Activated CD4-positive, alpha-beta T cell treated with anti-CD3 and anti-CD28 coated beads, Interleukin-2, amount 50 U/mL, for 16 hours (primary cell): ENCODE data around the gene DPP9.
"Not testable (repeated sequence)": the region's sequence is repeated elsewhere in the genome, so short reads cannot be mapped to it uniquely, and the experiment has no call there.

Source experiments
- DNase-seq: peaks from one replicate; pipeline ENCODE4 v3.0.0-alpha.2; 2020

DPP9 gene

DNA sequence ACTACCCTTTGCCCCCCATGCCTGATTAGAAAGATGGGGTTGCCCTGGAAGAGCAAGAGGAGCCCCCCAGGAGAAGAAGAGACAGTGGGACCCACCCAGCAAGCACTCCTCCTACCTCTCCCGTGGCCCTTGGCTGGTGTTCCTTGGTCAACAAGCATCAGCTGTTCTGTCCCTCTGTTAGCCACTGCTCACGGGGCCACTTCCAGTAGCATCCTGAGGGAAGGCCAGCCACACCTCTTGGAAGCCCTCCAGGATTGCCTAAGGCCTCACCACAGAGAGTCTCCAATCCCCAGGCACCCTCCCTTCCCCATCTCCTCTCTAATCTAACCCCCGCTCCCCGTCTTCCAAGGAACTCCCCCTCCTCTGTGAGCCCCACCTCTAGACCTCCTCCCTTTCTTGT, 15.1 kb upstream of the DPP9 start:
- DNase-seq: no peak

DNA sequence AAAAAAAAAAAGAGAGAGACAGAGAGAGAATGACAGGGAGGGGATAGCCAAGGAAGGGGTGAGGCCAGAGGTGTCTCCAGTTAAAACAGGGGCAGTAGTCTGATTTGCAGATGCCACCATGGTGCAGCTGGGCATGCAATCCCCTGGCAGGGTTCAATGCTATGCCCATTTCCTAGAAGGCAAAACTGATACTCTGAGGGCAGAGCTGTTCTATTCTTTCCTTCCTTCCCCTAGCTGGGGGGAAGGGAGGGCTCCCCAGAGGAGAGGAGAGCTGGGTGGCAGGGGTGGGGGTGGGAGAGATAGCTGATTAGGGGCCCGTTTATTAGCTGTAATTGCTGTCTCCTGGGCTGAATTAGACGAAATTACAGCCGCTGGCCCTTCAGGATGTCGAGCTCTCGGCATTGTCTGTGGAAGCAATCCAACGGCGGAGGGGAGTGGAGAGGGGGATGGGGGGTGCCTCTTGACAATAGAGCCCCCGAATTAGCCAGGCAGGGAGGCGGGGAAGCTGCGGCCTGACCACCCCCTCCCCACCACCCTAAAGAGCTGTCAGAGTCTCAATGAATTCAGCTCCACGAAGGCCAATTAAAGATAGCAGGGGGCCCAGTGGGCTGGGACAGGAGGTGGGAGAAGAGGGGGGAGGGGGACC, 14.4 kb upstream of the DPP9 start:
- DNase-seq: no peak

DNA sequence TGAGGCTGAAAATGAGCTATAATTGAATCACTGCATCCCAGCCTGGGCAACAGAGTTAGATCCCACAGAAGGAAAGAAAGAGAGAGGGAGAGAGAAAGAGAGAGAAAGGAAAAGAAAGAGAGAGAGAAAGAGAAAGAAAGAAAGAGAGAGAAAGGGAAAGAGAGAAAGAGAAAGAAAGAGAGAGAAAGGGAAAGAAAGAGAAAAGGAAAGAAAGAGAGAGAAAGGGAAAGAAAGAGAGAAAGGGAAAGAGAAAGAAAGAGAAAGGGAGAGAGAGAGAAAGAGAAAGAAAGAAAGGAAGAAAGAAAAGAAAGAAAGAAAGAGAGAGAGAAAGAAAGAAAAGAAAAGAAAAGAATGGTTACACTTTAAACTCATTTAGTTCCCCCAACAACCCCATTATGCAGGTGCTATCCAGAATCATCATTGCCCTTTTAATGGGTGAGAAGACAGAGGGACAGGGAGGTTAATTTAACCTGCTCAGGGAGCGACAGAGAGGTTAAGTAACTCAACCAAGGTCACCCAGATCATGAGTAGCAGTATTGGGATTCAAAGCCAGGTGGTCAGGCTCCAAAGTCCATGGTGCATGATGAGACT, 10.2 kb upstream of the DPP9 start:
- DNase-seq: no peak

DNA sequence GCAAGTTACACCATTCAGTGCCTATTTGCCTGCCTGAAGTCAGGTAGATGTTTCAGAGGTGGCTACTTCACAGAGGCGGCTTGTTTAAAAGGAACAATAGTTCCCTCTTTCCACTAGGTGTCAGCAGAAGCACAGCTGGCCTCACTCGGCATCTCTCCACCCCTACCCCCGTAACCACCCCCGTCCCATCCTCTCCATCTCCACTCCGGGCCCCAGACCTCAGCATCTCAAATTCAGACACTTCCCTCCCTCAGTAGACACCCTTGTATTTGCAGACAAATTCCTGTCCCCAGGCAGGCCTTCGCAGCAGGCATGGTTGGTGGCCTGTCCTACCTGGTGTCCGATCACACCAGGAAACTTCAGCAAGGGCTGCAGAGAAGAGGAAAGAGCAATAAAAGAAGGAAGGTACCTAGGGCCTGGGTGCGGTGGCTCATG, 9.1 kb upstream of the DPP9 start:
- peak; percentile 74 for DNase-seq

DNA sequence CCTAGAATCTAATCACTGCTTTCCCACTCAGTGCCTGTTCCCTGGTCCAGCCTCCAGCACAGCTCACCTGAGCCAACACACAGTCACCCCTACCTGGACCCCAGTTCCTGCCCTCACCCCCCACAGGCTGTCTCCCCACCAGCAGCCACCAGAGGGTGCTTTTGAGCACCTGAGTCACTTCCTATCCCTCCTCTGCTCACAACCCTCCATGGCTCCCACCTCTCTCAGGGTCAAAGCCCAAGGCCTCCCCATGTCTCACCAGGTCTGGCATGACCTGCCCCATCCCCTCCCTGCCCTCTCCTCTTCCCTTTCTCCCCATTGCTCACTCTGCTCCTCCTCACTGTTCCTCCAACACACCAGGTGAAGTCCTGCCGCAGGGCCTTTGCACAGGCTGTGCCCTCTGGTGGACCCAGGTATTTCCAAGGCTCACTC, 7.1 kb upstream of the DPP9 start:
- peak; percentile 70 for DNase-seq

DNA sequence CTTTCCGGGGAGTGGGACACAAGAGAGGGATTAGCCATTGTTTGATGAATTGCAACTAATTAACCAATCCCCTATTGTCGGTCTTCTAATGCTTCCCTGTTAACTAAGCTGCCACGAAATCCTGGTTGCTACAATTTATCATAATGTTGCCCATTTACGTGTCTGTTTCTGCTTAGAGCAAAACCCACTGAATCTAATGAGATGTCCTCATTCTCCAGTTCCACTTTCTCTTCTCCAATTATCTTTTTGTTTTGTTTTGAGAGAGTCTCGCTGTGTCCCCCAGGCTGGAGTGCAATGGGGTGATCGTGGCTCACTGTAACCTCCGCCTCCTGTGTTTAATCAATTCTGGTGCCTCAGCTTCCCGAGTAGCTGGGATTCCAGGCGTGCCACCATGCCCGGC, 5.2 kb upstream of the DPP9 start:
- DNase-seq: no peak

DNA sequence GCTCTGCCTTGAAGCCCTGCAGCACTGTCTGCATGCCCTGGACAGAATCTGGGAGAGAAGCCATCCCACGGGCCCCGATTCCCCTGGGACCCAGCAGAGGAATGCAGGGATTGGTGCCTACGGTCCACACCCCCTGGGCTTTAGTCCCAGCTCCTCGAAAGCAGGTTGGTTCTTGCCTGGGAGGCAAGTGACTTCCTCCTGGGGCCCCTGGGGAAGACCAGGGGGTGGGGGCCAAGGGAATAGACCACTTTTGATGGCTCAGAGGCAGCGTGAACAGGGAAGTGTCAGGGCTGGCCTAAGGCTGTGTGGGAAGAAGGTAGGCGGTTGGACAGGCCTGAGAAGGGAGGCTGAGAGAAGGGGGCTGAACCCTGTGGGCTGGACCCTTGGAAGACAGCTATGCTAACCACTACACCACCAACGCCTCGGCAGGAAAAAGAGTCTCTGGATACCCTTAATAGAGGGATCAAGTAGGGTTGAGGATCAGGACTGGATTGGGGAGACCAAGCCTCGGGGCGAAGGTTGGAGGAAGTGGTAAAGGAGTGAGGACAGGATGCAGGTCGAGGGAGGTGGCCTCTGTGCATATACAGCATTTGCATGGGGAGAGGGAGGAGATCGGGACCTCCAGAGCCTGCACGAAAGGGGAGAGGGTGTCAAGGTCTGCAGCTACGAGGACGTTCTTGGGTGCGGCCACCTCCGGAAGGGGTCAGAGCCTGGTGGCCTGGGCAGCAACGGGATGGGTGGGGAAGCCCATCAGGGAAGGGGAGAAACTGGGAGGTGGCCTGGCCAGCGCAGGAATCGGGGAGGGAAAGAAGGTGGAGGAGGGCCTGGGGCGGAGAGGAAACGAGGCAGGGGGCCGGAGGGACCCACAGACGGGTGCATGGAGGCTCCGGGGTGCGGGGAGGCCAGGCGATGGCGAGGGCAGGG, 709 bp downstream of the DPP9 start:
- DNase-seq: peak; percentile 36

DNA sequence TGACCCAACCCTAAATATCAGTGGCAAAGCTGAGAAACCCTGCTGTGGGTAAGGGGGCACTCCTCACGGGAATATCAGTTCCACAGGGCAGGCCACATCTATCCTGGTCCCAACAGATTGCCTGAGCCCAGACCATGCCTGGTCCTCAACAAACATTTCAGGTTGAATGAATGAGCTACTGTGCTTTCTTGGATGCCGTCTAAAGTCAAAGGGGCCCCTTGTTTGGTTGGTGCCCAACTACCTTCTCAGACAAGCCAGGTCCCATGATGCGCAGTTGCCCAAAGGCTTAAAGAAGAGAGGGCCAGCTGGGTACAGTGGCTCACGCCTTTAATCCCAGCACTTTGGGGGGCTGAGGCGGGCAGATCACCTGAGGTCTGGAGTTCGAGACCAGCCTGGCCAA, 2.4 kb downstream of the DPP9 start:
- DNase-seq: no peak

DNA sequence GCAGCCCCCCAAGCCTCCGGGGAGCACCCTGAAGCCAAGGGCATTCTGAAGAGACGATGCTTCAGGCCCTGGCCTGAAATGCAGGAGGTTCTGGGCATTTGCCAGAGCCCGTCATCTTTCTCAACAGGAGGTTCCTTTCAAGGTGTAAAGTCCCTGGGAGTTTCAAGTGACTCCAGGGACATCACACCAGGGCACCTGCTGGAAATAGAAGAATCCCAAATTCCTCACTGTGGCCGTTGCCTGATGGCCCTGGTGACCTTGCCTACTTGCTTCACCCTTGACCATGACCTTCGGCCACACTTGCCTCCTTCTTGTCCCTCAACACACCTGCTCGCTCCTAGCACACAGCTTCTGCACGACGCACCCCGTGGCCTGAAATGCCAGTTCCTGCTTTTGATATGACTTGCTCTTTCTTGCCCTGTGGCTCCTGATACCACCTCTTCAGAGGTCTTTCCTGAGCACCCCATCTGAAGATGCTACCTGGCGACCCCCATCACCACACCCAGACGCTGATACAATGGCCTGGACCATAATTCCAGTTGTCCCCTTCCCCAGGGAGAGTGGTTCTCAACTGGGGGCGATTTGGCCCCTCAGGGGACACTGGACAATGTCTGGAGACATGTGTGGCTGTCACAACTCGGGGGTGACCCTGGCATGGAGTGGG, 3.5 kb downstream of the DPP9 start:
- no peak for DNase-seq

DNA sequence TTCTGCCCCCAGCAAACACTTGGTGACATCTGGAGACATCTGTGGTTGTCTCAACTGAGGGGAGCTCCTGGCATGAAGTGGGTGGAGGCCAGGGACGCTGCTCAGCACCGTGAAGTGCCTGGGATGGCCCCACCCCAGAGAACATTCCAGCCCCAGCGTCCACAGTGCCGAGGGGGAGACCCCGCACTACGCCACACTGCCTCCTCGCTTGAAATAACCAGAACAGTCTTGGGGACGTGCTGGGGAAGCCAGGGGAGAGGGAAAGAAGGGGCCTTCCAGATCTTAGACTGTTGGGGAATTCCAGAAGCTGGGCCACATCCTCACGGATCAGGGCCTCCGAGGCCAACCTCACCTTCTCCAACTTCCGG, 4.2 kb downstream of the DPP9 start:
- DNase-seq: no peak

DNA sequence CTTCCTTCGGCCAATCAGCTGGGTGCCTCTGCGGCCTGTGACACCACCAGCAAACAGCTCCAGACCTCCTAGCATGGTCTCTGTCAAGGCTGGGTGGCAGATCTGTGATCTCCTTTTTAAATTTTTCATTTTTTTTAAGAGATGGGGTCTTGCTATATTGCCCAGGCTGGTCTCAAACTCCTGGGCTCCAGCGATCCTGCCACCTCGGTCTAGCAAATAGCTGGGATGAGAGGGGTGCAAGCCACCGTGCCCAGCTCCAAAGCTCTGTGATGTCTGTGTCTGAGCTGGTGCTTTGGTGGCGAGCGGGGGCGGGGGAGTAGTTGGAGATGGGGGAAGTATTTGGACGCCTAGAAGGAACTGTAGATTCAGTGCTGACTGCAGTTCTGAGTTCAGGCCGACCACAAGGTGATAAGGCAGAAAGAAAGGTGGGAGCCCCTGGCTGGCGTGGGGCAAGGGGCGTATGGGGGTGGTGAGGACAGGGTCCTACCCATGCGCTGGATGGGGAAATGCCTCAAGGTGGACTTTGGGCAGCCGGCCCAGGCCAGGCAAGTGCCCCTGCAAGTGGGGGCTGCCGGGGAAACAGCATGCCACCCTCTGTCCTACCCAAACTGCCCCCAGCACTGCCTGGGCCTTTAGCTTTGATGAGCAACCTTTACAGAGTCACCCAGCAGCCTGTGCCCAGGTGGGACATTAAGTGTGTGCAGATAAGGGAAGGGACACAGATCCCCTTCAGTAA, 5.5 kb downstream of the DPP9 start:
- DNase-seq: no peak

DNA sequence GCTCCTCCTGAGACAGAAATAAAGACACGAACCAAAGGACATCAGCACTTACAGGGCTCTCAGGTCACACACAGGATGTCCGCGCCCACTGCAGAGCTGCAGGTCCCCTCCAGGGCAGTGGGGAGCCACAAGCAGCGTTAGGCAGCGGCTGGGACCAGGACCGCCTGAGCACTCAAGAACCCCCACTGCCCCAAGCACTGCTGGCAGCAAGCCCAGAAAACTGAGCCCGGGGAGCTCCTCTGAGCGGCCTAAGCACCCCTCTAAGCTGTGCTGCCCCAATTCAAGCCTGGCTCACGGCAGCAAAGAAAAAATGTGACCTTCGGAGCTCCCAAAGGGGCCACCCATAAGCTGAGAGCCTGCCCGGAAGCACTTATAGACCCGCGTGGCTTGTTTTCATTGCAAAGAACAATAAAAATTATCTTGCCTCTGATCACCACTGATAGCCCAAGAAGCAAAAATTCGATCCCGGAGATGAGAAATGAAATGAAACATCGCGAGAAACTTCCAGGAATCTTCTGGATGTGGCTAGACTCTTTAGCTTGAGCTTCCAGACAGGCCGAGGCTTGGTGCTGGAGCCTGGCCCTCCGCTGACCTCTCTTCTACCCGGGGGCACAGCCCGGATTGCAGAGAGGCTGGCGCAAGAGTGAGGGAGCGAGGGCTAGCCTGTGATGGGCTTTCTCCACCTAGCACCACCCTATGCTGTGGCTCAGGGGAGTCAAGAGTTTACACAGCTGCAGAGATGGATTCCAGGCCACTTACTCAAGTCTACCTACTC, 6.3 kb downstream of the DPP9 start:
- no peak for DNase-seq

DNA sequence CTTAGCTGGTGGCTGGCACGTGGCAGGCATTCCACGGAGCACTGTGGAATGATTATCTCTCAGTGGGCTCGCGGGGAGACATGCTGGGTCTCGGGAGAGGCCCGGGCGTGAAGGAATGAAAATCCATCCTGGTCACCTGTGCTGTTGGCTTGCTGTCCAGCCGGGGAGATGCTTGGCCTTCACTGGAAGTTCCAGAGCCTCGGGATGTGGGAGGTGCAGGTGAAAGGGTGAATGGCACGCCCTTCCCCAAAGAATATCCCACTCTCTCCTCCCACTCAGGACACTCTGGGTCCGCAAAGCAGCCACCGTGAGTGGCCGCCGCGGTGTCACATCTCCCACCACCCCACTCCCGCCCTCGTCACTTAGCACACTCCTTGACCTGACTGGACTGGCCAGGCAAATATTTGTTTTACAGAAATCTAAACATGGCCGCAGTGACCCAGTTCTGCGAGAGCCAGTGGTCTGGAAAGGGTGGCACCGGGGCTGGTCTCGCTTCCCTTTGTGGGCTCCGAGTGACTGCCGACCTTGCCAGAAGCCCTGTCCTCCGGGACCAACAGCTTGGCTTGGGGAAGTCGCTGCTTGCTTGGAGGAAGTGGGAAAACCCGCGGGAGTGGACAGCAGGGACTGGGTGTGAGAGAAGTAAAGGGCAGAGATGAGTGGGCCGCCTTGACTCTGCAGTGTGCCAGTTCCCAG, 8.0 kb downstream of the DPP9 start:
- no peak for DNase-seq

DNA sequence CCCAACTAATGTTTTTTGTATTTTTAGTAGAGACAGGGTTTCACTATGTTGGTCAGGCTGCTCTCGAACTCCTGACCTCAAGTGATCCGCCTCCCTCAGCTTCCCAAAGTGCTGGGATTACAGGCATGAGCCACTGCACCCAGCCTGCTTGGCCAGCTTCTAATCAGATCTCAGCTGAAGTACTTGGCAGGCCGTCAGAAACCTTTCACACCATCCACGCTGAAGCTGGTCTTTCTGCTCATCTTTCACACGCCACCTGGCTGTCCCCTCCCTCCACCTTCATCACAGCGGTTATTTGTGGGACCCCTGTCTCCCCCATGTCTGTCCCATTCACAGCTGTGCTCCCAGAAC, 8.5 kb downstream of the DPP9 start:
- DNase-seq: not testable (repeated sequence)

DNA sequence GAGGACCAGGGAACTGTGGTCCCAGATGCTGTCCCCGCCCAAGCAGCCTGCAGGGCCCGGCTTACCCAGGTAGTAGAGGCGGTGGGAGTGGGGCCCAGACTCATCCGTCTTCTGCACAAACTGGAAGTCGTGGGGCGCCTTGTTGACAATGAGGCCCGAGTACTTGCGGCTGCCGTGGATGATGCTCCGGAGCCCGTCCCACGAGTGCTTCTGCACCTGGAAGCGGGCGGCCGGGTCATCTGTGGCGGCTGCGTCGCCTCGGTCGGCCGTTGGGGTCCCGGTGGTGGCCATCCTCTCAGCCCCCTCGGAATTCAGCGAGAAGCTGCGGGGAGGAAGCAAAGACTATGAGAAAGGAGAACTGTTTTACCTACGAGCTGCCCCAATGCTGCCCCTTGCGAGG, 9.6 kb downstream of the DPP9 start:
- DNase-seq: no peak

DNA sequence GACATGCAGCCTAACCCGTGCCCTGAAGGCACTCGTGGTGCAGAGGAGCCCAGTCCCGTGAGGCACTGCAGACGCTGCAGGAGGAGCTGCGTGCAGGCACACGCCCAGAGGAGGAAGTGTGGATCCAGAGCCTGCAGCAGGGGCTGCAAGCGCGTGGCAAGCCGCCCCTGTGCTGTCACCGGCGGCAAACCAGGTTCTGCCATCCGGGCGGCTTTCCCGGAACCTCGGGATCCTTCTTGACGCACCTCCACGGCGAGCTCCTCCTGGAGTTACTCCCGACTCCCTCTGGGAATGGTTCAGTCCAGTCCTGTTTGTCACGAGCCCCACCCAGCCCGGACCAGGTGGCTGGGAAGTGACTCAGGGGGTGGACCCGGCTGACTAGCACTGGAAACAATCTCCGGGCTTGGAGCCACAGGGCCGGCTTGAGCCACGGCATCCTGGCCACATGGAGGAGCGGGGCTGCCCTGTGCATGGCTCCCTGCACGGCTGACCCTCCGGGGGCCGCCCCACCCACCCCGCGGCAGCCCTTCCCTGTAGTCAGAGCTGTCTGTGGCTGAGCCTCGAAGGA, 10.2 kb downstream of the DPP9 start:
- no peak for DNase-seq

DNA sequence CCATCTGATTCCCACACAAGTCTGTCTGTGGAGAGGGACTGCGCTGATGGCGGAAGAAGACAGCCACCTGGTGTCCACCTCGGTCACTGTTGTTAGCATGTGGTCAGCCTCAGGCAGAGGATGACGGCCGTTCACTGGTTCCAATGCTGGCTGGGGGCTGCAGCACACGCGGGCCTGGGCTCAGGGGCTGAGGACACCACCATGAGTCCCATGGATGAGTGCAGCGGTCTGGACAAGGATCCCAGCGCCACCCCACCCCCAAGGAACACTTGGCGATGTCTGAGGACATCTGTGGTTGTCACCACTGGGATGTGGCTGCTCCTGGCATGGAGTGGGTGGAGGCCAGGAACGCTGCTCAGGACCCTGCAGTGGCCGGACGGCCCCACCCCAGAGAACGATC, 10.9 kb downstream of the DPP9 start:
- DNase-seq: no peak

DNA sequence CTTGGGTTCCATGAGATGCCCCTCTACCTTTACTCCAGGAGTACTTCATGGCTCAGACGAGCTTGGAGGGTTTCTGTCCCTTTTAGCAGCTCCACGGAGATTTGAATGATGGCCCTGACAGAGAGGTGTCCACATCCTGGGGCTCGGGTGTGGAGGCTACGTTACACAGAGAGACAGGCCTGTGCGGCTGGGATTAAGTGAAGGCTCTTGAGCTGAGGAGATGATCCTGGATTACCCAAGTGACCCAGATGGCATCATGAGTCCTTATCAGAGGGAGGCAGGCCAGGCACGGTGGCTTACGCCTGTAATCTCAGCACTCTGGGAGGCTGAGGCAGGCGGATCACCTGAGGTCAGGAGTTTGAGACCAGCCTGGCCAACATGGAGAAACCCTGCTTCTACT, 12.4 kb downstream of the DPP9 start:
- DNase-seq: no peak

DNA sequence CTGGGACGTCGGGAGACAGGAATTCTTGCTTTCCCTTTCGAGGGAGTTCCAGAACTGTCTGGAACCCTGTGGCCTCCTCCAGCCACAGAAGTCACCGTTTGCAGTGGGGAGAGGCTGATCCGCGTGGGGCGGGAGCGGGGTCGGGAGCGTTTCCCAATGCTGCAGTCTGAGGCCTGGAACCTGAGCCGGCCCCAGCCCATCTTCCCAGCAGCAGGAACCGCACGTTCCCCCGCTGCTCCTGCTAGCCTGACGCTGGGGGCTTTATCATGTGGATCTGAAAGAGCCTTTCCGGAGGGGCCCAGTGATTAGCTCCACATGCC, 13.4 kb downstream of the DPP9 start:
- no peak for DNase-seq

DNA sequence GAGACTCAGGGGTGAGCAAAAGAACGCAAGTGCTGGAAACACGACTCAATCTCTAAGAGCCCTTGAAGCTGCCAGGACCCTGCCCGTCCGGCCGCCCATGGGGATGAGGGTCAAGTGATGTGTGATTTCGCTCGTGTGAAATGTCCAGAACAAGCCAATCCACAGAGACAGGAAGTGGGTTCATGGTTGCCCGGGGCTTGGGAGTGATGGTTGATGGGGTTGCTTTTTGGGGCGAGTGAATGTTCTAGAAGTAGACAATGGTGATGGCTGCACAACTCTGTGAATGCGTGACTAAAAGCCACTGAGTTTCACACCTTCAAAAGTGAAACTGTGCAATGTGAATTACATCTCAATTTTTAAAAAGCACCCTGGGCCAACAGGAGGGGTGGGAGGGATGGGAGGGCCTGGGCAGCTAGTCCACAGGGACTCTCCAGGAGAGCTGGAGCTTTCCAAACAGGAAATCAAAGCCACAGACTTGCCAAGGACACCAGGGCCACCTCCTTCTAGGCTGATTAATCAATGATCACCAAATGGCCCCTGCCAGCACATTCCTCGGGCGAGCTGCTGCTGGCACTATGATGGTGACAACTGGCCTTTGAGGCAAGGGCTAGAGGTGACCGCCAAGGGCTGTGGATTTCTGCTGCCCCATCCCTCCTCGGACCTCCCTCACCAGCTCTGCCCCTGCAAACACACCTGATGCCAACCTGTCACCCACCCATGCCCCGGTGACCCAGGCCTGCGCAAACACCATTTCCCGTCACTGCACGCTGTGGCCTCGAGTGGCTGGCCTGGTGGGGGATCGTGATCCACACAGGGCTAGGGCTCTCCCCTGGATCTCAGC, 14.0 kb downstream of the DPP9 start:
- no peak for DNase-seq
